GM18508 (cell line): ENCODE results near the gene SGCE.
A peak's percentile ranks its signal among the peaks of the same experiment; 100 is the strongest.

ENCODE experiments used
- ATAC-seq: cut with Tn5 transposase; IDR thresholded peaks from one replicate; pipeline ENCODE4 v1.9.1; 2021; ENCODE audit warnings: moderate number of reproducible peaks; ENCODE audit not compliant: insufficient read depth, unreplicated experiment

The SGCE gene

GRCh38 chr7:94578614-94579013 lies 77.3 kb downstream of the SGCE start:
- ATAC-seq: no peak

GRCh38 chr7:94577357-94577756 lies 78.6 kb downstream of the SGCE start:
- ATAC-seq: no peak

GRCh38 chr7:94576316-94576715 lies 79.6 kb downstream of the SGCE start:
- no peak for ATAC-seq

- ATAC-seq: no peak
Observed at GRCh38 chr7:94575646-94576045, 80.3 kb downstream of the SGCE start.

- ATAC-seq: no peak
Observed at GRCh38 chr7:94571816-94572215, 84.1 kb downstream of the SGCE start.

GRCh38 chr7:94567396-94567795 lies 88.5 kb downstream of the SGCE start:
- ATAC-seq: no peak

- ATAC-seq: no peak
Observed at GRCh38 chr7:94565247-94565894, 90.6 kb downstream of the SGCE start.

- ATAC-seq: no peak
Observed at GRCh38 chr7:94562525-94562924, 93.4 kb downstream of the SGCE start.

- ATAC-seq: no peak
Observed at GRCh38 chr7:94561841-94562514, 94.0 kb downstream of the SGCE start.

- ATAC-seq: no peak
Observed at GRCh38 chr7:94559972-94560371, 96.0 kb downstream of the SGCE start.

- ATAC-seq: no peak
Observed at GRCh38 chr7:94557215-94557614, 98.7 kb downstream of the SGCE start.

GRCh38 chr7:94556028-94556427 lies 99.9 kb downstream of the SGCE start:
- ATAC-seq: peak; percentile 57

- no peak for ATAC-seq
Observed at GRCh38 chr7:94547126-94547525, 108.8 kb downstream of the SGCE start.

- no peak for ATAC-seq
Observed at GRCh38 chr7:94540428-94540827, 115.5 kb downstream of the SGCE start.
